ENCODE results near the gene TWIST1. TPM values are rescaled to one million over a fixed set of nuclear protein-coding genes. Genes with fewer than 3 reads are reported as not detected.

TWIST1 gene
- total RNA-seq, 2 experiments from 2014 or later, result not detected

- CTCF ChIA-PET, result no interaction called here
- TF ChIP-seq CTCF (IDR thresholded peaks at IDR 0.05), result no peak
- no peak overlapping the region for H3K4me3 Mint-ChIP-seq
Observed at GRCh38 chr7:19091550-19092200, 25.8 kb downstream of the TWIST1 start.

GRCh38 chr7:19090526-19090925 lies 26.9 kb downstream of the TWIST1 start:
- H3K27ac Mint-ChIP-seq, result no peak overlapping the region
- no peak for TF ChIP-seq CTCF (IDR thresholded peaks at IDR 0.05)

More at GRCh38 chr7:19091550-19092200, 25.8 kb downstream of the TWIST1 start:
- H3K4me1 ChIP-seq (ENCODE audit: insufficient read depth, low read length), result no peaks in the 10 kb centered on the region
- ATAC-seq (ENCODE audit: poor library complexity), result no peak
- H3K9me3 ChIP-seq (ENCODE audit: control insufficient read depth in 1 of 2, insufficient read depth in 1 of 2, low read length in 2 of 2), result no peaks in the 10 kb centered on the region
- POLR2A ChIA-PET, result no interaction called here
- no peak overlapping the region for H3K27ac ChIP-seq (ENCODE audit: low read depth in 1 of 2, low read length in 2 of 2)
- intact Hi-C loops (cut with DNase I, micrococcal nuclease), result no loop called here
- Mint-ChIP-seq H3K36me3 (ENCODE audit: low read depth) (no peaks in the 10 kb centered on the region), H3K9me3 (peaks cover 2% of the 10 kb centered on the region), H3K4me1 (ENCODE audit: low read depth) (no peaks in the 10 kb centered on the region), H3K27ac (no peak overlapping the region), H3K27me3 (no peaks in the 10 kb centered on the region)
- H3K27me3 ChIP-seq (ENCODE audit: control insufficient read depth in 1 of 2, insufficient read depth in 2 of 2, low read length in 2 of 2), result no peaks in the 10 kb centered on the region
- no peak overlapping the region for H3K4me3 ChIP-seq (ENCODE audit: low read length)
- no peak for DNase-seq
- no peaks in the 10 kb centered on the region for H3K36me3 ChIP-seq (ENCODE audit: insufficient read depth, low read length)

GRCh38 chr7:19089797-19090196 lies 27.6 kb downstream of the TWIST1 start:
- H3K27ac ChIP-seq (ENCODE audit: low read depth in 1 of 2, low read length in 2 of 2), result no peak overlapping the region

More at GRCh38 chr7:19090526-19090925, 26.9 kb downstream of the TWIST1 start:
- Mint-ChIP-seq H3K9me3 (peaks cover 2% of the 10 kb centered on the region), H3K36me3 (ENCODE audit: low read depth) (no peaks in the 10 kb centered on the region), H3K27me3 (no peaks in the 10 kb centered on the region), H3K4me1 (ENCODE audit: low read depth) (no peaks in the 10 kb centered on the region), H3K4me3 (no peak overlapping the region)
- Histone ChIP-seq H3K27me3 (ENCODE audit: control insufficient read depth in 1 of 2, insufficient read depth in 2 of 2, low read length in 2 of 2) (no peaks in the 10 kb centered on the region), H3K36me3 (ENCODE audit: insufficient read depth, low read length) (no peaks in the 10 kb centered on the region), H3K9me3 (ENCODE audit: control insufficient read depth in 1 of 2, insufficient read depth in 1 of 2, low read length in 2 of 2) (no peaks in the 10 kb centered on the region), H3K27ac (ENCODE audit: low read depth in 1 of 2, low read length in 2 of 2) (no peak overlapping the region), H3K4me3 (ENCODE audit: low read length) (no peak overlapping the region), H3K4me1 (ENCODE audit: insufficient read depth, low read length) (no peaks in the 10 kb centered on the region)
- DNase-seq (no peak), ATAC-seq (ENCODE audit: poor library complexity) (no peak)
- intact Hi-C loops (cut with DNase I, micrococcal nuclease), result no loop called here
- ChIA-PET CTCF (interaction anchor here (0.6 kb wide), 1 partner anchor 16 kb away, joined by 3 read pairs; no protein-coding TSS in a partner anchor), POLR2A (no interaction called here)

More at GRCh38 chr7:19089797-19090196, 27.6 kb downstream of the TWIST1 start:
- Mint-ChIP-seq H3K4me3 (no peak overlapping the region), H3K36me3 (ENCODE audit: low read depth) (no peaks in the 10 kb centered on the region), H3K9me3 (peaks cover 4% of the 10 kb centered on the region), H3K27me3 (no peaks in the 10 kb centered on the region), H3K4me1 (ENCODE audit: low read depth) (no peaks in the 10 kb centered on the region), H3K27ac (no peak overlapping the region)
- ChIA-PET POLR2A (no interaction called here), CTCF (no interaction called here)
- Histone ChIP-seq H3K9me3 (ENCODE audit: control insufficient read depth in 1 of 2, insufficient read depth in 1 of 2, low read length in 2 of 2) (no peaks in the 10 kb centered on the region), H3K36me3 (ENCODE audit: insufficient read depth, low read length) (no peaks in the 10 kb centered on the region), H3K4me1 (ENCODE audit: insufficient read depth, low read length) (no peaks in the 10 kb centered on the region), H3K27me3 (ENCODE audit: control insufficient read depth in 1 of 2, insufficient read depth in 2 of 2, low read length in 2 of 2) (no peaks in the 10 kb centered on the region), H3K4me3 (ENCODE audit: low read length) (no peak overlapping the region)
- intact Hi-C loops (cut with DNase I, micrococcal nuclease), result no loop called here
- TF ChIP-seq CTCF (IDR thresholded peaks at IDR 0.05), result no peak
- ATAC-seq (ENCODE audit: poor library complexity) (no peak), DNase-seq (no peak)
